GM21526 (cell line): ENCODE data around the gene PTCH2.
"Not testable (repeated sequence)": the region's sequence is repeated elsewhere in the genome, so short reads cannot be mapped to it uniquely, and the experiment has no call there.

Experiments
- ATAC-seq: cut with Tn5 transposase; IDR thresholded peaks from one replicate; pipeline ENCODE4 v1.9.1; 2021; ENCODE audit warnings: moderate library complexity; ENCODE audit not compliant: unreplicated experiment, low FRiP score

PTCH2 gene

GRCh38 chr1:44847845-44848244 lies 4.8 kb upstream of the PTCH2 start:
- no peak for ATAC-seq

DNA sequence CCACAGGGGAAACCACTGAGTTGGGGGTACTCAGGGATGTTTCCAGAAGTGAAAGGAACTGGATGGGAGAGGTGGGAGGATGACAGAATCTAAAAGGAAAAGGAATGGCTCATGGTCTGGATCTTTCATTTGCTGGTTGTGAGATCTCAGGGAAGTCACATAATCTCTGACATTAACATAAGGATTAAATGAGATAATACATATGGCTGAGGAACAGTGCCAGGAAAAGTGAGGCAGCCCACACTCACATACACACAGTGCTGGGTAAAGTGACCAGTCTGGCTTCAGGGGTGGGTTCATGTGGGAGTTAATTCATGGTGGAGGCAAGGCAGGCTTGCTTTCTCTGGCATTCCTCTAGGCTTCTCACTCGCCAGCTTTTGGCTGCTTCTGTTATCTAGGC lies 3.9 kb upstream of the PTCH2 start:
- no peak for ATAC-seq

GRCh38 chr1:44842486-44842861 lies 579 bp downstream of the PTCH2 start:
- no peak for ATAC-seq

DNA sequence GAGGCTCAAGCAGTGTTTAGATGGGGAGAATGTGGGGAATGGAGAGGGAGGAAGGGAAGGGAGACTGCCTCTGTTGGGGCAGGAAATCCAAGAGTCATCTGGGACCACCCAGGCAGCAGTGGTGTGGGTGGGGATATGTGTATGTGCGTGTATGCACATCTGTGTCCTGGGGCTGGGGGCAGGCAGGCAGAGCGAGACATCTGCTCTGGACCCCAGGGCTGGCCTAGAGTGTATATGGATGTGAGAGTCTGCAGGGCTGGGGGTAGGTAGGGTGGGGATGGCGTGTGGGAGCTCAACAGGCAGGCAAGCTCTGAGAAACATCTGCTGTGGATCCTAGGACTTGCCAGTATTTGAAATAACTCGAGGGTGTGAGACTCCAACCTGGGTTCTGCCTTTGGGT lies 3.5 kb downstream of the PTCH2 start:
- ATAC-seq, result no peak

- not testable (repeated sequence) for ATAC-seq
Observed at GRCh38 chr1:44838294-44838693, 4.8 kb downstream of the PTCH2 start.

GRCh38 chr1:44835738-44836675 lies 7.0 kb downstream of the PTCH2 start:
- ATAC-seq, result no peak

GRCh38 chr1:44834328-44834727 lies 8.7 kb downstream of the PTCH2 start:
- ATAC-seq, result no peak

GRCh38 chr1:44832056-44832705 lies 10.9 kb downstream of the PTCH2 start:
- ATAC-seq, result no peak

- ATAC-seq, result no peak
Observed at GRCh38 chr1:44831516-44831915, 11.5 kb downstream of the PTCH2 start.

- no peak for ATAC-seq
Observed at GRCh38 chr1:44830900-44831304, 12.2 kb downstream of the PTCH2 start.

- ATAC-seq, result no peak
Observed at GRCh38 chr1:44829506-44830384, 13.3 kb downstream of the PTCH2 start.

DNA sequence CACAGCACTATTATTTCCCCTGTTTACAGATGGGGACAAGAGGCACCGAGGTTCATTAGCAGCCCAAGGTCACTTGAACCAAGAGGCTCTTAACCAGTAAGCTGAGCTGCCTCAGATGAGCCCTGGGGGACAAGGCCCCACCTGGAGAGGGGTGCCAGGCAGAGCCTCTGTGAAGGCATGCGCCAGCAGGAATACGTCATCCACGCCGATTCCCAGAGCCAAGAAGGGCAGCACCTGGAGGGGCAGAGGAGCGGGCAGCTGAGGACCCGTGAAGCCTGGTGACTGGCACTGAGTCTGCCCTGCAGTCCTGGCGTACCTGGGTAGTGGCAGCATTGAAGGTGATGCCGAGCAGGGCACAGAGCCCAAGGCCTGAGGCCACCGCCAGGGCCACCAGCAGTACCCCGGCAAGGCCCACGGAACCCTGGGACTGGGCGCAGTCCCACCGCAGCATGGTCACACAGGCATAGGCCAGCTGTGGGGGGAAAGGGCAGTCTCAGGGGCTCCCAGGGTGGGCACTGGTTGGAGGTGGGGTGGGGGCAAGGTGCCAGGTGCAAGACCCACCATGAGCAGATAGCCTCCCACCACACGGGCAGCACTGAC lies 14.1 kb downstream of the PTCH2 start:
- no peak for ATAC-seq

GRCh38 chr1:44828003-44828651 lies 14.9 kb downstream of the PTCH2 start:
- ATAC-seq, result no peak

DNA sequence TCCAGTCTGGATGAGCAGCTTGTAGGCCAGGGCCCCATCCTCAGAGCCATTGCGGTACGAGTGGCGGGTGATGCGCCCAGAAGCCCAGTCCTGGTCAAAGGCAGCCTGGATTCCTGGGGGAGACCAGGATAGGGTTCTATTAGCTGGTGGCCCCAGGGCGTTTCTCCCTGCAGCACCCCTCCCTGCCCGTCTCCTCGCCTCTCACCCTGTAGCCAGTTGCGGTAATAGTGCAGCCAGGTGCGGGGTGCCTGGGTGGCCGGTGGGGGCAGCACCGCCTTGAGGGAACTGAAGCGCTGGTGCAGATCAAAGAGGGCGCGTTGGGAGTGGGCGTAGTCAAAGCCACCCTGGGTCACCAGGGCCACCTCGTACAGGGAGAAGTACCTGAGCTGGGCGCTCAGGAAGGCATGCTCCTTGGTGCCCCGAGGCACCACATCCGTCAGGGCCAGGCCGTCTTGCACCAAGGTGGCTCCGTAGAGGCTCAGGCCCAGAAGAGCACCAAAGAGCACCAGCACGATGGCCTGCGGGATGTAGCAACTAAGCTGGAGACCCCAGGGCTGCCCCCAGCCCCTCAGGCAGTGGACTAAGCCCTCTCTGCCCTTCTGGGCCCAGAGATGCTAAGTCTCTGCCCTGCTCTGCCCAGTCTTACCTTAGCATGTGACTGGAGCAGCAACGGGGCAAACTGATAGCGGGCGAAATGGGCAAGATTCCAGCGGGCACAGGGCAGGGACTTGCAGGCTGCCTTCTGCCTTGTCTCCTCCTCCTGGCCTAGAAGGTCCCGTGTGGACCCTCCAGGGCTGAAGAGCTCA lies 15.7 kb downstream of the PTCH2 start:
- no peak for ATAC-seq

DNA sequence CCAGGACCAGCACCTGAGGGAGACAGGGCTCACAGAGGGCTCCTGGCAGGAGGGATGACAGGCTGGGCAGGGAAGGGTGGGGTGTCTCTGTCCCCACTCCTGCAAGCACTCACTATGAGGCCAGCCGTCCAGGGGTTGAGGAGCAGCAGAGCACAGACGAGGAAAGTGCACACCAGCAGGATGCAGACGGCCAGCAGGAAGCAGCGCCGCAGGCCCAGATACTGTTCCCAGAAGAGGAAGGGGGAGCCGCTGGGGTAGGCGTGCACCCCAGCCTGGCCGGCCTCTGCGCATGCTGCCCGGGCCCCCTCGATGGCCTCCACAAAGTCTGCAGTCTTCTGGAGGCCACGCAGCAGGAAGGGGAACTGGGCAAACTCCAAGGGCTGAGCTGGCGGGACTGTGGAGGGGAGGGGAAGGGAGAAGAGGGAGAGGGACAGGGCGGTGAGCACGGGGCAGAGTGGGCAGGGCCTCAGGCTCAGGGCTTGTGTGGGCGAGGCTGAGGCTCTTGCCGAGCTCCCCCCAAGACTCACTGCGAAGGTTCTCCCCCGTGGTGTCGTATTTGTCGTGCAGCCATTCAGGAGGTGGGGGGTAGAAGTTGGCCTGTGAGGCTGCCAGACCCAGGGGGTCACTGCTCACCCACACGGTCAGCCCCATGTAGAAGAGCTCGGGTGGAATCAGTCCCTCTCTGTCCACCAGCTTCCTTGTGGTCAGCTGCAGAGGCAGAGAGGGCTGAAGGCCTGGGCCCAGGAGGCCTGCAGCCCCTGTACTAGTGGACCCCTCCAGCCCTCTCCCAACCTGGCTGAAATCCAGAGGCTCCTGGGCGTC lies 16.5 kb downstream of the PTCH2 start:
- no peak for ATAC-seq

- ATAC-seq, result not testable (repeated sequence)
Observed at GRCh38 chr1:44824392-44824791, 18.7 kb downstream of the PTCH2 start.

GRCh38 chr1:44822981-44823451 lies 20.0 kb downstream of the PTCH2 start:
- ATAC-seq, result no peak

DNA sequence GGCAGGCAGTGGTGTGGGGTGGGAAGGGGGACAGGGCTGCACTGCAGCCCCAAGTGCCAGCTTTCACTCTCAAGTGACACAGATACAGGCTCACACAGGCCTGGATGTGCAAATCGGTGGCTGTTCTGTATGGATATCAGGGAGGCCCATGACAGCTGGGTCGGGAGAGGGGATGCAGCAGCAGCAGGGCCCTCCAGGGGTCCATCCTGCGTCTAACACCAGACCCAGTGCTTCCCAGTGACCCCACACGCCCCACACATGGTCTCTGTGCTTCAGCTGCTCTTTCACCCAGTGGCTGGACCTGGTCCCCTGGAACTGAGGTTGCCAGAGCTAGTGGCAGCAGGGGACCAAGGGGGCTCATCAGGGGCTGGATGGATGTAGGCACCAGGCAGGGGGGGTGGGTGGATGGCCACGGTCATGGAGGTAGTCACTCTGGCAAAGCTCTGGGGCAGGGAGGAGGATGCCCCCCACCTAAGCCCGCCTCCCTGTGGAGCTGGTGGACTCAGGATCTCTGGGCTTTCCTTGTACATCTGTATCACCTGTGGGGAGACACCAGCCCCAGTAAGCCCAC lies 20.8 kb downstream of the PTCH2 start:
- no peak for ATAC-seq
